Skeletal muscle satellite cell (primary cell): ENCODE results near the gene GPT2.

ENCODE experiments used
- H3K27me3 ChIP-seq: 2 replicates; pipeline ENCODE4 v1.7.0; 2013; ENCODE audit warnings: low read length; ENCODE audit not compliant: control insufficient read depth, insufficient read depth
- H3K36me3 ChIP-seq: 2 replicates; pipeline ENCODE4 v1.7.0; 2013; ENCODE audit warnings: mild to moderate bottlenecking, control low read depth, low read length; ENCODE audit not compliant: insufficient read depth
- H3K4me1 ChIP-seq: 2 replicates; pipeline ENCODE4 v1.7.0; 2013; ENCODE audit warnings: low read length; ENCODE audit not compliant: control insufficient read depth, insufficient read depth
- H3K4me2 ChIP-seq: 2 replicates; pipeline ENCODE4 v1.7.0; 2013; ENCODE audit warnings: mild to moderate bottlenecking, low read length
- H3K4me3 ChIP-seq: 2 replicates; pipeline ENCODE4 v1.7.0; 2013; ENCODE audit warnings: low read length
- H3K9ac ChIP-seq: 2 replicates; pipeline ENCODE4 v1.7.0; 2013; ENCODE audit warnings: mild to moderate bottlenecking, low read depth, low read length, moderate library complexity
- H3K9me3 ChIP-seq: replicated peaks from 2 replicates; pipeline ENCODE4 v1.7.0; 2013; ENCODE audit warnings: mild to moderate bottlenecking, control low read depth, low read length

The GPT2 gene

GRCh38 chr16:46903255-46903905 lies 19.2 kb downstream of the GPT2 start:
- Histone ChIP-seq H3K4me2 (no peak overlapping the region), H3K9me3 (no peaks in the 10 kb centered on the region), H3K27me3 (no peaks in the 10 kb centered on the region), H3K4me1 (peaks cover 10% of the 10 kb centered on the region), H3K36me3 (peaks cover 33% of the 10 kb centered on the region), H3K9ac (no peak overlapping the region), H3K4me3 (no peak overlapping the region)

GRCh38 chr16:46904471-46904870 lies 20.3 kb downstream of the GPT2 start:
- peaks cover 33% of the 10 kb centered on the region for H3K36me3 ChIP-seq

GRCh38 chr16:46906360-46907060 lies 22.3 kb downstream of the GPT2 start:
- Histone ChIP-seq H3K4me3 (no peak overlapping the region), H3K4me2 (no peak overlapping the region), H3K9me3 (no peaks in the 10 kb centered on the region), H3K4me1 (no peaks in the 10 kb centered on the region), H3K27me3 (no peaks in the 10 kb centered on the region), H3K36me3 (peaks cover 22% of the 10 kb centered on the region), H3K9ac (no peak overlapping the region)

More at GRCh38 chr16:46904471-46904870, 20.3 kb downstream of the GPT2 start:
- Histone ChIP-seq H3K27me3 (no peaks in the 10 kb centered on the region), H3K4me1 (peaks cover 5% of the 10 kb centered on the region), H3K9me3 (no peaks in the 10 kb centered on the region), H3K9ac (no peak overlapping the region), H3K4me2 (no peak overlapping the region), H3K4me3 (no peak overlapping the region)

GRCh38 chr16:46907061-46907774 lies 23.1 kb downstream of the GPT2 start:
- H3K9ac ChIP-seq, result no peak overlapping the region
- H3K36me3 ChIP-seq, result peaks cover 25% of the 10 kb centered on the region

GRCh38 chr16:46908540-46909372 lies 24.6 kb downstream of the GPT2 start:
- no peaks in the 10 kb centered on the region for H3K4me1 ChIP-seq
- no peak overlapping the region for H3K4me3 ChIP-seq
- H3K9ac ChIP-seq, result no peak overlapping the region
- no peak overlapping the region for H3K4me2 ChIP-seq
- H3K9me3 ChIP-seq, result no peaks in the 10 kb centered on the region
- H3K36me3 ChIP-seq, result peaks cover 24% of the 10 kb centered on the region
- H3K27me3 ChIP-seq, result no peaks in the 10 kb centered on the region

More at GRCh38 chr16:46907061-46907774, 23.1 kb downstream of the GPT2 start:
- Histone ChIP-seq H3K9me3 (no peaks in the 10 kb centered on the region), H3K4me3 (no peak overlapping the region), H3K27me3 (no peaks in the 10 kb centered on the region), H3K4me2 (no peak overlapping the region), H3K4me1 (no peaks in the 10 kb centered on the region)

DNA sequence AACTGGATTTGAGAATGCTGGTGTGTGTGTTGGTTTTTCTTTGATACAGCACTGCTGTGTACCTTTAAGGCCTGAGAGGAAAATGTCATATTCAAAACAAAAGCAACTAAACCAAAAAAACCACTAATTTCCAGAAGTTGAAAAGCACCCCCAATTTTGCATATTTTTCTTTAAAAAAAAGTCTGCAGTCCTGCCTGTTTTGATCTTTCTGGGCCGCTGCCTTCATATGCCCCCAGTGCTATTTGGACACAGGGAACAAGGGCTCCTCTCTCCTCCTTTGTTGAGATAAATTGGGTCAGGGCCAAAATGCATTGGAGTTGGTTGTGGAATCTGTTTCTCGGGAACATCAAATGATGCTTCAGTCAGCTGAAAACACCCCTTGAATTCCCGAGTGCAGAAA lies 26.9 kb downstream of the GPT2 start:
- Histone ChIP-seq H3K4me2 (no peak overlapping the region), H3K9me3 (no peaks in the 10 kb centered on the region), H3K4me1 (no peaks in the 10 kb centered on the region), H3K4me3 (no peak overlapping the region), H3K36me3 (peaks cover 38% of the 10 kb centered on the region), H3K9ac (no peak overlapping the region), H3K27me3 (no peaks in the 10 kb centered on the region)

DNA sequence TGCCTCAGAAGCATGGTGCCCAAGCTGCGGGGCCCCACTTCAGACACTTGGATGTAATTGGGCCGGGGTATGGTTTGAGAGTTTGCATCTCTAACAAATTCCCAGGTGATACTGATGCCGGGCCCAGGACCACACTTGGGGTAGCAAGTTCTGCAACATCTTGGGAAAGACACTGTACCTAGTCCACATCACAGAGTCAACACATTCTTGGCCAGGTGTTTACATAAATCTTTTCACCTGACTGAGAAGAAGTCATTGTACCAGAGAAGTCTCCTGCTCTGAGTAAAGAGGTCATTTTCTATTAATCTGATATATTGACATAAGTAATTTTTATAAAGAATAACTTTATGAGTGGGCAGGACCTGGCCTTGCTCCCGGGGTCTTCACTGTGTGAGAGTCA lies 27.5 kb downstream of the GPT2 start:
- no peaks in the 10 kb centered on the region for H3K4me1 ChIP-seq
- H3K36me3 ChIP-seq, result peaks cover 36% of the 10 kb centered on the region
- no peak overlapping the region for H3K9ac ChIP-seq
- H3K4me3 ChIP-seq, result no peak overlapping the region
- no peak overlapping the region for H3K4me2 ChIP-seq
- no peaks in the 10 kb centered on the region for H3K9me3 ChIP-seq
- H3K27me3 ChIP-seq, result no peaks in the 10 kb centered on the region

DNA sequence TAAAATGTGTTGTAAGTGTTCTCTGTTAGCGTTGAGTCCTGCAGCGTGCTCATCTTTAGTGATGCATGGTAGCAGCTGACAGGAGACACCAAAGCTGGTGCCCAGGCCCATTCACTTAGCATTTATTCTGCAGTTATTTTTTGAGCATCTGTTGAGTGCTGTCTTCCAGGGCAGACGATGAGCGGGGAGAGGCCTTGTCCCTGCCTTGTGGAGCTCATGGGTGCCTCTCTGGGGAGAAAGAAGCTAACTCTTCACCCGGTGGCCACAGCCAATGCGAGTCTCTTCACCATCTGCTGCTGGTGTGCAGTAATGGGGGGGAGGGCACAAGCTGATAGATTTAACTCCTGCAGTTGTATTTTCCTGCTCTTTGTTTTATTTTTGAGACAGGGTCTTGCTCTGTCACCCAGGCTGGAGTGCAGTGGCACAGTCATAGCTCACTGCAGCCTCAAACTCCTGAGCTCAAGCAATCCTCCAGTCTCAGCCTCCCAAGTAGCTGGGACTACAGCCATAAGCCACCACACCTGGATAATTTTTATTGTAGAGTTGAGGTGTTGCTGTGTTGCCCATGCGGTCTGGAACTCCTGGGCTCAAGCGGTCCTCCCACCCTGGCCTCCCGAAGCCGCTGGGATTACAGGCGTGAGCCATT lies 30.5 kb downstream of the GPT2 start:
- no peaks in the 10 kb centered on the region for H3K9me3 ChIP-seq
- H3K4me2 ChIP-seq, result no peak overlapping the region
- no peaks in the 10 kb centered on the region for H3K27me3 ChIP-seq
- H3K9ac ChIP-seq, result no peak overlapping the region
- H3K4me1 ChIP-seq, result no peaks in the 10 kb centered on the region
- peaks cover 33% of the 10 kb centered on the region for H3K36me3 ChIP-seq
- H3K4me3 ChIP-seq, result no peak overlapping the region

- H3K4me3 ChIP-seq, result no peak overlapping the region
- no peak overlapping the region for H3K4me2 ChIP-seq
- H3K36me3 ChIP-seq, result peaks cover 33% of the 10 kb centered on the region
- H3K4me1 ChIP-seq, result no peaks in the 10 kb centered on the region
- H3K27me3 ChIP-seq, result no peaks in the 10 kb centered on the region
- no peaks in the 10 kb centered on the region for H3K9me3 ChIP-seq
- no peak overlapping the region for H3K9ac ChIP-seq
These were observed 31.4 kb downstream of the GPT2 start for GRCh38 chr16:46915483-46916025.

DNA sequence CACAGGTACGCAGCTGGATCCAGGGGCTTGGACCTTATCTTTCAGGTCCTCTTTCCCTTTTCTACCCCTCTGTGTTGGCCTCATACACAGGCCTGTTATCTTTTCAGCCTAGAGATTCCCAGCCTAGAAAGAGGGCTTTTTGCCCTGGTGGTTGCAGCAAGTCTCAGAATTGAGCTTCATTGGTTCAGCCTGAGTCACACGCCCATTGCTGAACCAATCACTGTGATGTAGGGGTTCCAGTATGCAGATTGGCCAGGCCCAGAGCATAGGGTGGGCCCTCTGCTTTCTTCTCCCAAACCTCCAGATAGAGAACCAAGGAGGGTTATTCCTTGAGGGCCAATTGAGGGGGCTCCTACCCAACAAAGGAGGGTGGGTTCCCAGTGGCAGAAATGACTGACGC lies 32.8 kb downstream of the GPT2 start:
- Histone ChIP-seq H3K4me3 (no peak overlapping the region), H3K4me2 (no peak overlapping the region), H3K27me3 (no peaks in the 10 kb centered on the region), H3K4me1 (no peaks in the 10 kb centered on the region), H3K9me3 (no peaks in the 10 kb centered on the region), H3K36me3 (peaks cover 24% of the 10 kb centered on the region), H3K9ac (no peak overlapping the region)
